Glutamatergic neuron (in vitro differentiated cells): Measurements from ENCODE around the gene XRCC3. TPM values are rescaled to one million over a fixed set of nuclear protein-coding genes. Genes with fewer than 3 reads are reported as not detected.
A peak's percentile ranks its signal among the peaks of the same experiment; 100 is the strongest.

Experiments used
- DNase-seq: peaks from one replicate; pipeline ENCODE4 v3.0.0; 2022
- H3K27ac Mint-ChIP-seq: one replicate; pipeline ENCODE4 v1.8.0; 2020; ENCODE audit warnings: mild to moderate bottlenecking, mixed read lengths, inconsistent platforms; ENCODE audit not compliant: unreplicated experiment
- H3K27me3 Mint-ChIP-seq: one replicate; pipeline ENCODE4 v1.8.0; 2020; ENCODE audit warnings: mild to moderate bottlenecking, moderate library complexity, mixed read lengths, inconsistent platforms; ENCODE audit not compliant: unreplicated experiment
- H3K36me3 Mint-ChIP-seq: one replicate; pipeline ENCODE4 v1.8.0; 2020; ENCODE audit warnings: mild to moderate bottlenecking, mixed read lengths, inconsistent platforms; ENCODE audit not compliant: unreplicated experiment
- H3K4me1 Mint-ChIP-seq: one replicate; pipeline ENCODE4 v1.8.0; 2020; ENCODE audit warnings: mild to moderate bottlenecking, low read depth, mixed read lengths, inconsistent platforms; ENCODE audit not compliant: unreplicated experiment
- H3K4me3 Mint-ChIP-seq: one replicate; pipeline ENCODE4 v1.8.0; 2020; ENCODE audit warnings: mild to moderate bottlenecking, mixed read lengths, inconsistent platforms; ENCODE audit not compliant: unreplicated experiment
- H3K9me3 Mint-ChIP-seq: one replicate; pipeline ENCODE4 v1.8.0; 2020; ENCODE audit warnings: mild to moderate bottlenecking, moderate library complexity, mixed read lengths, inconsistent platforms; ENCODE audit not compliant: unreplicated experiment
- total RNA-seq: library from RNA; stranded (reverse); fragmentation: NEBNext Ultra II Directional; extraction: Animal tissue kit (Norgen Biotek cat#: 25700); gene quantifications from one replicate; pipeline ENCODE4 v1.2.1, GENCODE V29; 2021; ENCODE audit not compliant: unreplicated experiment
- TF ChIP-seq, protein P1 (sequence below): fragments of 200-600 bp; sonication (generic); IDR thresholded peaks from one replicate; pipeline ENCODE4 v1.5.0; 2021; ENCODE audit not compliant: partially characterized antibody, unreplicated experiment

The XRCC3 gene
- total RNA-seq, 1 donor from 2014 or later: 4.5 TPM

DNA sequence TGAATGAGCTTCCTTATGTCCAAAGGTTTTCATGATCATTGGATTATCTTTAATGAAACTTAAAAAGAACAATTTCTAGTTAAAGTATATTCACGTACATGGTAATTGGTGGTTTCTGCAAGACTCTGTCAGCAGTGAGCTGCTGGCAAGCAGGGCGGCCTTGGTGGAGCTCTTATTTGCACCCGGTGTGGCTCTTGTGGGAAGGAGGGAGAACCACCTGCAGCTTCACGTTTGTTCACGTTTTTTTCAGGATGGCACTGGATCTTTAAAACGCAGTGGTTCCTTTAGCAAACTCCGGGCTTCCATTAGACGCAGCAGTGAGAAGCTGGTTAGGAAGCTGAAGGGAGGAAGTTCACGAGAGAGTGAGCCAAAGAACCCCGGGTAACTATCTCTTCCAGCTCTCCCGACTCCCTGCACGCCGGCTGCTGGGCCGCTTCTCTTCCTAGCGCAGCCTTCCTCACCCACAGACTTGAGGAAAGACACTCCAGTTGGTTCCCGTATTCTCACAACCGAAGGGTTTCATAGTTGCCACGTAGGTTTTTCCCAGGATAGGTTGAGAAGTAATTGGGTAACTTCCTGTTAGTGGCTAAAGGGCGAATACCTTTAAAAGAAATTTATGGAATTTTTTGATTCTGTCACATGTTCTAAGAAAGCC, 28.3 kb downstream of the XRCC3 start:
- peaks cover 37% of the 10 kb centered on the region for H3K4me1 Mint-ChIP-seq
- H3K27me3 Mint-ChIP-seq: peaks cover 9% of the 10 kb centered on the region
- H3K4me3 Mint-ChIP-seq: no peak overlapping the region
- H3K36me3 Mint-ChIP-seq: no peaks in the 10 kb centered on the region
- H3K27ac Mint-ChIP-seq: no peak overlapping the region
- DNase-seq: no peak
- TF ChIP-seq, protein P1, sequence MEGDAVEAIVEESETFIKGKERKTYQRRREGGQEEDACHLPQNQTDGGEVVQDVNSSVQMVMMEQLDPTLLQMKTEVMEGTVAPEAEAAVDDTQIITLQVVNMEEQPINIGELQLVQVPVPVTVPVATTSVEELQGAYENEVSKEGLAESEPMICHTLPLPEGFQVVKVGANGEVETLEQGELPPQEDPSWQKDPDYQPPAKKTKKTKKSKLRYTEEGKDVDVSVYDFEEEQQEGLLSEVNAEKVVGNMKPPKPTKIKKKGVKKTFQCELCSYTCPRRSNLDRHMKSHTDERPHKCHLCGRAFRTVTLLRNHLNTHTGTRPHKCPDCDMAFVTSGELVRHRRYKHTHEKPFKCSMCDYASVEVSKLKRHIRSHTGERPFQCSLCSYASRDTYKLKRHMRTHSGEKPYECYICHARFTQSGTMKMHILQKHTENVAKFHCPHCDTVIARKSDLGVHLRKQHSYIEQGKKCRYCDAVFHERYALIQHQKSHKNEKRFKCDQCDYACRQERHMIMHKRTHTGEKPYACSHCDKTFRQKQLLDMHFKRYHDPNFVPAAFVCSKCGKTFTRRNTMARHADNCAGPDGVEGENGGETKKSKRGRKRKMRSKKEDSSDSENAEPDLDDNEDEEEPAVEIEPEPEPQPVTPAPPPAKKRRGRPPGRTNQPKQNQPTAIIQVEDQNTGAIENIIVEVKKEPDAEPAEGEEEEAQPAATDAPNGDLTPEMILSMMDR: no peak
- H3K9me3 Mint-ChIP-seq: peaks cover 9% of the 10 kb centered on the region

DNA sequence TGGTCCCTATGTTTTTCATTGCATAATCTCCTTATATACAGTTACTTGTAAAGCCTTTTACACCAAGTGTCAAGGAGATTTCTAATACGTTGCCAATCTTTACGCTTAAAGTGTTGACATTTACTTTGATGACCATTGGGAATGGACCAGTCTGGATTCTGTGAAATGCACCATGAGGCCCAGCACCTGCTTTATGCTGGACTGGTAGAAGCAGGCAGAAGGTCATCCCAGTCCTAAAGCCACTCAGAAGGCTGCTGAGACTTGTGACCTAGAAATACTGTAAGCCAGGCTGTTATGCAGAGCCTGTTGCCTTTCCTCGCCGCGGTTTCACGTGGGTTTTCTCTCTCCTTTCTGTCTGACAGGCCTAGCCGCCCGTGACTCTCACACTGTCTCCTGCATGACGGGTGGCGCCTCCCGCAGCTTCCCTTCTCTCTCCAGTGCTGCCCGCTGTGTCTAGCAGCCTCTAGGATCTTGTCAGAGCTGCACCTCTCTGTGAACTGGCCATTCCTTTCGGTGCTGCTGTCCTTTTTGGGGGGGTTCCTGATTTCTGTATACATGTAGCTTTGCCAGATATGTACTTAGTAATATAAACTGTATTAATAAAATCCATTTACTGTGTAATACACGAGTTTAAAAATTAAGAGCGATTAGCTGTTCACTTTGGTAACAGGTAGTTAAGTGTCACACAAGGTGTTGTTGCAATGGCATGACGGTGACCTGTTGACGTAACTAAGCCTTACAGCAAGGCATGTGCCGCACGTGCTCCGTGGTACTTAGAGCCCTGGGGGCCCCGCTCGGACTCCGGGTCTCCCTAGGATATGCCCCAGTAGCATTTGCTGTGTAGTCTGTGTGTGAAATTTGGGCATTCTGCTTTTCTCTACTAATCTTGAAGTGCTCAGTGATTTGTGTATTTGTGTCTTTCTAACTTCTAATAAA, 29.7 kb downstream of the XRCC3 start:
- peaks cover 33% of the 10 kb centered on the region for H3K4me1 Mint-ChIP-seq
- H3K36me3 Mint-ChIP-seq: no peaks in the 10 kb centered on the region
- H3K4me3 Mint-ChIP-seq: no peak overlapping the region
- TF ChIP-seq, protein P1: no peak
- peaks cover 9% of the 10 kb centered on the region for H3K9me3 Mint-ChIP-seq
- H3K27me3 Mint-ChIP-seq: peaks cover 9% of the 10 kb centered on the region
- H3K27ac Mint-ChIP-seq: peak overlapping the region; percentile 55
- no peak for DNase-seq

DNA sequence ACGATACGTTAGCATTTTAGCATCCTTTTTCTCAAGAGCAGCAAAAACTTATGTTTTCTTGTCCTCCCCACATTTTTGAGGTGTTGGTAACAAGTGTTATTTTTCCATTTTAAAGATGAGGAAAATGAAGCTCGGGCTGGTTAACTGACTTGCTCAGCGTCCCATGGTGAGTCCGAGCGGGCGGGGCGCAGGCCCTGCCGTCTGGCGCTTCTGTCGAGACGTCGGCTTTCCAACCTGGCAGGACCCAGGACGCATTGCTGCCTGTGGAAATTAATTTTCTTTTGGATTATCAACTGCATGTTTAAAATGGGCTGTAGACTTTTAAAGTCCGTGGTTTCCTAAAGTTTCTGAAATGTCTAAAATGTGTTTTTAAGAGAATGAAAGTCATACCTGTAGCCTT, 30.4 kb downstream of the XRCC3 start:
- Mint-ChIP-seq H3K9me3 (peaks cover 9% of the 10 kb centered on the region), H3K27ac (peak overlapping the region; percentile 62), H3K36me3 (no peaks in the 10 kb centered on the region), H3K4me3 (no peak overlapping the region), H3K4me1 (peaks cover 29% of the 10 kb centered on the region), H3K27me3 (peaks cover 9% of the 10 kb centered on the region)
- no peak for DNase-seq
- TF ChIP-seq, protein P1: no peak

DNA sequence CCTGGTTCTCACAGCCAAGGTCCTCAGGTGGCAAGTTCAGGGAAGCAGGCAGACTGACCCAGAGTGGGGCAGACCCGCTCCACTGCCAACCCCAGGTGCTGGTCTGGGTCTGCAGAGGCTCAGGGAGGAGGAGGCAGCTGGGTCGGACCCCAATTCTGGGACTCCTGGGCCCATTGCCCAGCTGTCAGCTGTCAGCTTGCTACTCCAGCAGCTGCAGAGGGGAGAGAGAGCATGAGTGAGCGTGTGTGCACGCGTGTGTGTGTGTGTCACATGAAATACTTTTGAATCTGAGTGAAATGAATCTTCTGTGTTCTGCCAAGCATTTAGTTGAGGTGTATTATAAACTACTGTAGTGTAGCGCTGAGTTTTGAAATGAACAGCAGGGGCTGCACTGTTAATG, 30.8 kb downstream of the XRCC3 start:
- Mint-ChIP-seq H3K36me3 (no peaks in the 10 kb centered on the region), H3K4me1 (peaks cover 31% of the 10 kb centered on the region), H3K27me3 (peaks cover 6% of the 10 kb centered on the region), H3K27ac (peak overlapping the region; percentile 62), H3K4me3 (no peak overlapping the region), H3K9me3 (peaks cover 7% of the 10 kb centered on the region)
- no peak for DNase-seq
- TF ChIP-seq, protein P1: no peak

DNA sequence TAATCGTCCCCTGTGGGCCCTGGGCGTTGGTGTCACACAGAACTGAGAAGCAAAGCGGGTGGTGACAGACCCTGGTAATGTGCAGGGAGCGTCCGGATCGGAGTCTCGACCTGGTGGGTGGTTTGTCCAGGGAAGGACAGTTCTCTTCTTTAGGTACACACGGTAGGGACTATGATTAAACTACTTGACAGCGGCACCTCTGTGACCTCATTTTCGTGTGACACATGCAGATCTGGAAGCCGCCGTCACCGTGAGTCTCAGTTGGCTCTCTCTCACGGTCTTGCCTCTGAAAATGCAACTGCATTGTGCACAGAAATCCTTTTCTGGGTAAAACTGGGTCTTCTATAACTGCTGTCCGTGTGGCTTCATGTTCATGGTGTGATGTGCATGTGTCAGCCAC, 32.1 kb downstream of the XRCC3 start:
- no peak for DNase-seq
- Mint-ChIP-seq H3K9me3 (peaks cover 9% of the 10 kb centered on the region), H3K36me3 (no peaks in the 10 kb centered on the region), H3K4me1 (peaks cover 25% of the 10 kb centered on the region), H3K27ac (peak overlapping the region; percentile 75), H3K27me3 (peaks cover 5% of the 10 kb centered on the region), H3K4me3 (no peak overlapping the region)
- TF ChIP-seq, protein P1: no peak
